ENCODE measurements around the gene GFRA4. TPM values are rescaled to one million over a fixed set of nuclear protein-coding genes. Genes with fewer than 3 reads are reported as not detected.

GFRA4 gene
- total RNA-seq, result not detected

GRCh38 chr20:3663031-3663701, at the start of gene GFRA4:
Gene GFRA4 (minus strand): TSS chr20:3663399. CDS start chr20:3663399, 0 bp downstream.

GRCh38 chr20:3712279-3712873, 49.2 kb upstream of the GFRA4 start, which contains the start of gene SIGLEC1:
Gene SIGLEC1 (minus strand): TSS chr20:3712600. CDS start chr20:3707128, 5,472 bp downstream.

GRCh38 chr20:3681931-3682781, 19.0 kb upstream of the GFRA4 start, which contains the start of gene ADAM33:
Gene ADAM33 (minus strand): TSS chr20:3682010. CDS start chr20:3682004, 6 bp downstream.

Other genes starting within 250 kb of the GFRA4 start
- gene ATRN, start 192.4 kb downstream of the GFRA4 start, total RNA-seq, result 76.1 TPM
- 3.8 TPM for gene ADAM33, start 18.6 kb upstream of the GFRA4 start, total RNA-seq
- gene SIGLEC1, start 49.2 kb upstream of the GFRA4 start, total RNA-seq, result not detected
- 3.4 TPM for gene HSPA12B, start 69.3 kb upstream of the GFRA4 start, total RNA-seq
- gene ADISSP, start 104.4 kb upstream of the GFRA4 start, total RNA-seq, result 16.9 TPM
- 0.31 TPM for gene SPEF1, start 118.0 kb upstream of the GFRA4 start, total RNA-seq
- gene CENPB, start 123.3 kb upstream of the GFRA4 start, total RNA-seq, result 50.7 TPM
- 6.6 TPM for gene CDC25B, start 132.9 kb upstream of the GFRA4 start, total RNA-seq
- 8.5 TPM for gene AP5S1, start 157.1 kb upstream of the GFRA4 start, total RNA-seq
- gene MAVS, start 183.4 kb upstream of the GFRA4 start, total RNA-seq, result 15.0 TPM
- 54.5 TPM for gene PANK2, start 226.0 kb upstream of the GFRA4 start, total RNA-seq